KOPT-K1 (cell line): ENCODE data around the gene MAGEA2B.
"Not testable (repeated sequence)": the region's sequence is repeated elsewhere in the genome, so short reads cannot be mapped to it uniquely, and the experiment has no call there.

Experiments
- H3K27ac ChIP-seq: fragments of 200-600 bp; sonication (generic); 2 replicates; pipeline ENCODE4 v1.5.1; 2016; ENCODE audit warnings: antibody characterized with exemption, mild to moderate bottlenecking, low read depth, low read length; ENCODE audit not compliant: poor library complexity, severe bottlenecking
- H3K36me3 ChIP-seq: fragments of 200-600 bp; sonication (generic); 2 replicates; pipeline ENCODE4 v1.5.1; 2017; ENCODE audit warnings: antibody characterized with exemption, mild to moderate bottlenecking, low read length, moderate library complexity; ENCODE audit not compliant: insufficient read depth
- H3K9me3 ChIP-seq: fragments of 200-600 bp; sonication (generic); 2 replicates; pipeline ENCODE4 v1.5.1; 2017; ENCODE audit warnings: antibody characterized with exemption, low read length, mild to moderate bottlenecking; ENCODE audit not compliant: insufficient read depth, poor library complexity, severe bottlenecking

Gene MAGEA2B, protein sequence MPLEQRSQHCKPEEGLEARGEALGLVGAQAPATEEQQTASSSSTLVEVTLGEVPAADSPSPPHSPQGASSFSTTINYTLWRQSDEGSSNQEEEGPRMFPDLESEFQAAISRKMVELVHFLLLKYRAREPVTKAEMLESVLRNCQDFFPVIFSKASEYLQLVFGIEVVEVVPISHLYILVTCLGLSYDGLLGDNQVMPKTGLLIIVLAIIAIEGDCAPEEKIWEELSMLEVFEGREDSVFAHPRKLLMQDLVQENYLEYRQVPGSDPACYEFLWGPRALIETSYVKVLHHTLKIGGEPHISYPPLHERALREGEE

GRCh38 chrX:152713815-152714787 lies at the start of gene MAGEA2B:
TSS of gene MAGEA2B (plus strand) at chrX:152714628. CDS start at chrX:152717107, 2,479 bp downstream.
- not testable (repeated sequence) for H3K27ac ChIP-seq, H3K36me3 ChIP-seq, H3K9me3 ChIP-seq

GRCh38 chrX:152674135-152674534 lies 40.3 kb upstream of the MAGEA2B start:
- no peaks in the 10 kb centered on the region for H3K36me3 ChIP-seq
- no peaks in the 10 kb centered on the region for H3K9me3 ChIP-seq
- H3K27ac ChIP-seq, result no peak overlapping the region

DNA sequence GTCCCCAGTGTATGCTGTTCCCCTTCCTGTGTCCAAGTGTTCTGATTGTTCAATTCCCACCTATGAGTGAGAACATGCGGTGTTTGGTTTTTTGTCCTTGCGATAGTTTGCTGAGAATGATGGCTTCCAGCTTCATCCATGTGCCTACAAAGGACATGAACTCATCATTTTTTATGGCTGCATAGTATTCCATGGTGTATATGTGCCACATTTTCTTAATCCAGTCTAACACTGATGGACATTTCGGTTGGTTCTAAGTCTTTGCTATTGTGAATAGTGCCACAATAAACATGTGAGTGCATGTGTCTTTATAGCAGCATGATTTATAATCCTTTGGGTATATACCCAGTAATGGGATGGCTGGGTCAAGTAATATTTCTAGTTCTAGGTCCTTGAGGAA lies 39.8 kb upstream of the MAGEA2B start:
- not testable (repeated sequence) for H3K36me3 ChIP-seq, H3K9me3 ChIP-seq, H3K27ac ChIP-seq

- H3K27ac ChIP-seq, H3K9me3 ChIP-seq: not testable (repeated sequence)
Observed at GRCh38 chrX:152681012-152681411, 33.4 kb upstream of the MAGEA2B start.

GRCh38 chrX:152697952-152698931 lies 16.2 kb upstream of the MAGEA2B start, which contains the start of gene MAGEA3:
TSS of gene MAGEA3 (plus strand) at chrX:152698794. CDS start at chrX:152700833, 2,039 bp downstream.
- not testable (repeated sequence) for H3K9me3 ChIP-seq, H3K27ac ChIP-seq

More at GRCh38 chrX:152681012-152681411, 33.4 kb upstream of the MAGEA2B start:
- not testable (repeated sequence) for H3K36me3 ChIP-seq

GRCh38 chrX:152700390-152700789 lies 14.0 kb upstream of the MAGEA2B start:
- H3K27ac ChIP-seq, H3K9me3 ChIP-seq, H3K36me3 ChIP-seq: not testable (repeated sequence)

More at GRCh38 chrX:152697952-152698931, 16.2 kb upstream of the MAGEA2B start, which contains the start of gene MAGEA3:
- not testable (repeated sequence) for H3K36me3 ChIP-seq

GRCh38 chrX:152706500-152706899 lies 7.9 kb upstream of the MAGEA2B start:
- not testable (repeated sequence) for H3K36me3 ChIP-seq, H3K27ac ChIP-seq, H3K9me3 ChIP-seq

DNA sequence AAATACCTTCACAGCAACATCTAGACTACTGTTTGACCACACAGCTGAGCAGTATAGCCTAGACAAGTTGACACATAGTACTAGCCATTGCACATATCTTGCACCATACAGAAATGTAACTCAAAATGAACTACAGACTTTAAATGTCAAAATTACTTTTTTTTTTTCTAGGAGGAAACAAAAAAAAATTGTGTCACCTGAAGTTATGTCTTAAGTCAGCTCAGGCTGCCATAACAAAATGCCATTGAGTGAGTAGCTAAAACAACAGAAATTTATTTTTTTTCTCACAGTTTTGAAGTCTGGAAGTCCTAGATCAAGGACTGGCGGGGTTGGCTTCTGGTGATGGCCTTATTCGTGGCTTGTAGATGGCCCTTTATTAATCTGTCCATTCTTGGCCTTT lies 5.3 kb upstream of the MAGEA2B start, which contains the start of gene CSAG2:
CSAG2 (minus strand) TSS at position 101 of the 400 bp plus-strand sequence. CDS start 161 bp downstream, outside the sequence.
- H3K27ac ChIP-seq, H3K36me3 ChIP-seq, H3K9me3 ChIP-seq: not testable (repeated sequence)

GRCh38 chrX:152713195-152713594 lies 1.2 kb upstream of the MAGEA2B start:
- H3K27ac ChIP-seq, H3K36me3 ChIP-seq, H3K9me3 ChIP-seq: not testable (repeated sequence)

- Histone ChIP-seq H3K9me3 (no peaks in the 10 kb centered on the region), H3K36me3 (no peaks in the 10 kb centered on the region), H3K27ac (no peak overlapping the region)
Observed at GRCh38 chrX:152725409-152725808, 11.0 kb downstream of the MAGEA2B start.

DNA sequence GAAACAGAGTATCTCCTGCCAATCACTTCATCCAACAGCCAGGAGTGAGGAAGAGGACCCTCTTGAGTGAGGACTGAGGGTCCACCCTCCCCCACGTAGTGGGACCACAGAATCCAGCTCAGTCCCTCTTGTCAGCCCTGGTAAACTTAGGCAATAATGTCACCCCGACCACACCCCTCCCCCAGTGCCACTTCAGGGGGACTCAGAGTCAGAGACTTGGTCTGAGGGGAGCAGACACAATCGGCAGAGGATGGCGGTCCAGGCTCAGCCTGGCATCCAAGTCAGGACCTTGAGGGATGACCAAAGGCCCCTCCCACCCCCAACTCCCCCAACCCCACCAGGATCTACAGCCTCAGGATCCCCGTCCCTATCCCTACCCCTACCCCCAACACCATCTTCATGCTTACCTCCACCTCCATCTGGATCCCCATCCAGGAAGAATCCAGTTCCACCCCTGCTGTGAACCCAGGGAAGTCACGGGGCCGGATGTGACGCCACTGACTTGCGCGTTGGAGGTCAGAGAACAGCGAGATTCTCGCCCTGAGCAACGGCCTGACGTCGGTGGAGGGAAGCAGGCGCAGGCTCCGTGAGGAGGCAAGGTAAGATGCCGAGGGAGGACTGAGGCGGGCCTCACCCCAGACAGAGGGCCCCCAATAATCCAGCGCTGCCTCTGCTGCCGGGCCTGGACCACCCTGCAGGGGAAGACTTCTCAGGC lies 19.0 kb downstream of the MAGEA2B start, which contains the start of the genes CSAG1 and MAGEA12:
CSAG1 (minus strand) TSS at position 461 of the 715 bp plus-strand sequence. CDS start 1,261 bp downstream, outside the sequence.
MAGEA12 (plus strand) TSS at position 497 of the 715 bp plus-strand sequence. CDS start 2,405 bp downstream, outside the sequence.
- Histone ChIP-seq H3K9me3 (no peaks in the 10 kb centered on the region), H3K27ac (no peak within 1 kb of the TSS), H3K36me3 (no peaks in the 10 kb centered on the region)

DNA sequence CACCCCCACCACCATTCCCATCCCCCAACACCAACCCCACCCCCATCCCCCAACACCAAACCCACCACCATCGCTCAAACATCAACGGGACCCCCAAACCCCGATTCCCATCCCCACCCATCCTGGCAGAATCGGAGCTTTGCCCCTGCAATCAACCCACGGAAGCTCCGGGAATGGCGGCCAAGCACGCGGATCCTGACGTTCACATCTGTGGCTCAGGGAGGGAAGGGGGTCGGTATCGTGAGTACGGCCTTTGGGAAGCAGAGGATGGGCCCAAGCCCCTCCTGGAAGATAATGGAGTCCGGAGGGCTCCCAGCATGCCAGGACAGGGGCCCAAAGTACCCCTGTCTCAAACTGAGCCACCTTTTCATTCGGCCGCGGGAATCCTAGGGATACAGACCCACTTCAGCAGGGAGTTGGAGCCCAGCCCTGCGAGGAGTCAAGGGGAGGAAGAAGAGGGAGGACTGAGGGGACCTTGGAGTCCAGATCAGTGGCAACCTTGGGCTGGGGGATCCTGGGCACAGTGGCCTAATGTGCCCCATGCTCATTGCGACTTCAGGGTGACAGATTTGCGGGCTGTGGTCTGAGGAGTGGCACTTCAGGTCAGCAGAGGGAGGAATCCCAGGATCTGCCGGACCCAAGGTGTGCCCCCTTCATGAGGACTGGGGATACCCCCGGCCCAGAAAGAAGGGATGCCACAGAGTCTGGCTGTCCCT lies 19.9 kb downstream of the MAGEA2B start:
- H3K36me3 ChIP-seq, H3K27ac ChIP-seq, H3K9me3 ChIP-seq: not testable (repeated sequence)

- Histone ChIP-seq H3K27ac (no peak overlapping the region), H3K9me3 (no peaks in the 10 kb centered on the region), H3K36me3 (no peaks in the 10 kb centered on the region)
Observed at GRCh38 chrX:152735101-152735500, 20.7 kb downstream of the MAGEA2B start.
